HCT116 (cell line): ENCODE results near the gene ACOD1.

Experiments used
- POLR2A ChIP-seq: IDR thresholded peaks from 2 replicates; pipeline ENCODE4 v1.7.0; 2011; ENCODE audit warnings: borderline replicate concordance; ENCODE audit not compliant: insufficient read depth, insufficient read length; ENCODE audit errors: extremely low read depth
- POLR2AphosphoS5 ChIP-seq: IDR thresholded peaks from 2 replicates; pipeline ENCODE4 v1.6.1; 2011; ENCODE audit warnings: mild to moderate bottlenecking, low read depth, low read length, moderate library complexity
- TF ChIP-seq, protein P1 (sequence below), 3 experiments: fragments of 200-600 bp in 1 of 3; sonication (generic) in 1 of 3; IDR thresholded peaks in 2 of 3; conservative IDR thresholded peaks in 1 of 3; 2 replicates each; pipeline ENCODE4 v1.5.1; 2012 to 2017; ENCODE audit warnings: low read depth in 2 of 3, low read length in 2 of 3, antibody characterized with exemption in 1 of 3, borderline replicate concordance in 1 of 3, control low read depth in 1 of 3, mild to moderate bottlenecking in 1 of 3, mixed read lengths in 1 of 3, mixed run types in 1 of 3, moderate library complexity in 1 of 3; ENCODE audit not compliant: insufficient read depth in 1 of 3
- TF ChIP-seq, protein P2 (sequence below): IDR thresholded peaks from 2 replicates; pipeline ENCODE4 v1.6.1; 2012
- TF ChIP-seq, protein P3 (sequence below): IDR thresholded peaks from 2 replicates; pipeline ENCODE4 v1.6.1; 2012; ENCODE audit warnings: low read depth

DNA sequence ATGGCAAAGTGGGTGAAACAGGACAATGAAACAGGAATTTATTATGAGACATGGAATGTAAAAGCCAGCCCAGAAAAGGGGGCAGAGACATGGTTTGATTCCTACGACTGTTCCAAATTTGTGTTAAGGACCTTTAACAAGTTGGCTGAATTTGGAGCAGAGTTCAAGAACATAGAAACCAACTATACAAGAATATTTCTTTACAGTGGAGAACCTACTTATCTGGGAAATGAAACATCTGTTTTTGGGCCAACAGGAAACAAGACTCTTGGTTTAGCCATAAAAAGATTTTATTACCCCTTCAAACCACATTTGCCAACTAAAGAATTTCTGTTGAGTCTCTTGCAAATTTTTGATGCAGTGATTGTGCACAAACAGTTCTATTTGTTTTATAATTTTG, 52.2 kb downstream of the ACOD1 start:
- TF ChIP-seq POLR2AphosphoS5 (no peak), POLR2A (no peak)
- TF ChIP-seq, protein P1, sequence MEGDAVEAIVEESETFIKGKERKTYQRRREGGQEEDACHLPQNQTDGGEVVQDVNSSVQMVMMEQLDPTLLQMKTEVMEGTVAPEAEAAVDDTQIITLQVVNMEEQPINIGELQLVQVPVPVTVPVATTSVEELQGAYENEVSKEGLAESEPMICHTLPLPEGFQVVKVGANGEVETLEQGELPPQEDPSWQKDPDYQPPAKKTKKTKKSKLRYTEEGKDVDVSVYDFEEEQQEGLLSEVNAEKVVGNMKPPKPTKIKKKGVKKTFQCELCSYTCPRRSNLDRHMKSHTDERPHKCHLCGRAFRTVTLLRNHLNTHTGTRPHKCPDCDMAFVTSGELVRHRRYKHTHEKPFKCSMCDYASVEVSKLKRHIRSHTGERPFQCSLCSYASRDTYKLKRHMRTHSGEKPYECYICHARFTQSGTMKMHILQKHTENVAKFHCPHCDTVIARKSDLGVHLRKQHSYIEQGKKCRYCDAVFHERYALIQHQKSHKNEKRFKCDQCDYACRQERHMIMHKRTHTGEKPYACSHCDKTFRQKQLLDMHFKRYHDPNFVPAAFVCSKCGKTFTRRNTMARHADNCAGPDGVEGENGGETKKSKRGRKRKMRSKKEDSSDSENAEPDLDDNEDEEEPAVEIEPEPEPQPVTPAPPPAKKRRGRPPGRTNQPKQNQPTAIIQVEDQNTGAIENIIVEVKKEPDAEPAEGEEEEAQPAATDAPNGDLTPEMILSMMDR (IDR thresholded peaks at IDR 0.05 in 2 of 3, conservative IDR thresholded peaks at IDR 0.05 in 1 of 3; ENCODE audit: borderline replicate concordance in 1 of 3, insufficient read depth in 1 of 3, low read depth in 2 of 3, low read length in 2 of 3): no peak
- TF ChIP-seq, protein P2, sequence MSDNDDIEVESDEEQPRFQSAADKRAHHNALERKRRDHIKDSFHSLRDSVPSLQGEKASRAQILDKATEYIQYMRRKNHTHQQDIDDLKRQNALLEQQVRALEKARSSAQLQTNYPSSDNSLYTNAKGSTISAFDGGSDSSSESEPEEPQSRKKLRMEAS: no peak
- TF ChIP-seq, protein P3, sequence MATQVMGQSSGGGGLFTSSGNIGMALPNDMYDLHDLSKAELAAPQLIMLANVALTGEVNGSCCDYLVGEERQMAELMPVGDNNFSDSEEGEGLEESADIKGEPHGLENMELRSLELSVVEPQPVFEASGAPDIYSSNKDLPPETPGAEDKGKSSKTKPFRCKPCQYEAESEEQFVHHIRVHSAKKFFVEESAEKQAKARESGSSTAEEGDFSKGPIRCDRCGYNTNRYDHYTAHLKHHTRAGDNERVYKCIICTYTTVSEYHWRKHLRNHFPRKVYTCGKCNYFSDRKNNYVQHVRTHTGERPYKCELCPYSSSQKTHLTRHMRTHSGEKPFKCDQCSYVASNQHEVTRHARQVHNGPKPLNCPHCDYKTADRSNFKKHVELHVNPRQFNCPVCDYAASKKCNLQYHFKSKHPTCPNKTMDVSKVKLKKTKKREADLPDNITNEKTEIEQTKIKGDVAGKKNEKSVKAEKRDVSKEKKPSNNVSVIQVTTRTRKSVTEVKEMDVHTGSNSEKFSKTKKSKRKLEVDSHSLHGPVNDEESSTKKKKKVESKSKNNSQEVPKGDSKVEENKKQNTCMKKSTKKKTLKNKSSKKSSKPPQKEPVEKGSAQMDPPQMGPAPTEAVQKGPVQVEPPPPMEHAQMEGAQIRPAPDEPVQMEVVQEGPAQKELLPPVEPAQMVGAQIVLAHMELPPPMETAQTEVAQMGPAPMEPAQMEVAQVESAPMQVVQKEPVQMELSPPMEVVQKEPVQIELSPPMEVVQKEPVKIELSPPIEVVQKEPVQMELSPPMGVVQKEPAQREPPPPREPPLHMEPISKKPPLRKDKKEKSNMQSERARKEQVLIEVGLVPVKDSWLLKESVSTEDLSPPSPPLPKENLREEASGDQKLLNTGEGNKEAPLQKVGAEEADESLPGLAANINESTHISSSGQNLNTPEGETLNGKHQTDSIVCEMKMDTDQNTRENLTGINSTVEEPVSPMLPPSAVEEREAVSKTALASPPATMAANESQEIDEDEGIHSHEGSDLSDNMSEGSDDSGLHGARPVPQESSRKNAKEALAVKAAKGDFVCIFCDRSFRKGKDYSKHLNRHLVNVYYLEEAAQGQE: no peak
